AG10803 (cell line): ENCODE results near the gene HOXC11.

Source experiments
- DNase-seq: peaks from one replicate; pipeline ENCODE4 v3.0.0; 2010; ENCODE audit warnings: low read depth
- H3K4me3 ChIP-seq: 2 replicates; pipeline ENCODE4 v1.5.1; 2011; ENCODE audit warnings: mild to moderate bottlenecking, low read length, control low read depth
- CTCF ChIP-seq: conservative IDR thresholded peaks from 2 replicates; pipeline ENCODE4 v1.5.1; 2011; ENCODE audit warnings: mild to moderate bottlenecking, low read length, control low read depth, inconsistent platforms

The HOXC11 gene

DNA sequence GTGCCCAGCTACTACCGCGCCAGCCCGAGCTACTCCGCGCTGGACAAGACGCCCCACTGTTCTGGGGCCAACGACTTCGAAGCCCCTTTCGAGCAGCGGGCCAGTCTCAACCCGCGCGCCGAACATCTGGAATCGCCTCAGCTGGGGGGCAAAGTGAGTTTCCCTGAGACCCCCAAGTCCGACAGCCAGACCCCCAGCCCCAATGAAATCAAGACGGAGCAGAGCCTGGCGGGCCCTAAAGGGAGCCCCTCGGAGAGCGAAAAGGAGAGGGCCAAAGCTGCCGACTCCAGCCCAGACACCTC lies 12.7 kb downstream of the HOXC11 start:
- no peak for DNase-seq
- peak overlapping the region; percentile 98 for H3K4me3 ChIP-seq
- TF ChIP-seq CTCF = no peak

DNA sequence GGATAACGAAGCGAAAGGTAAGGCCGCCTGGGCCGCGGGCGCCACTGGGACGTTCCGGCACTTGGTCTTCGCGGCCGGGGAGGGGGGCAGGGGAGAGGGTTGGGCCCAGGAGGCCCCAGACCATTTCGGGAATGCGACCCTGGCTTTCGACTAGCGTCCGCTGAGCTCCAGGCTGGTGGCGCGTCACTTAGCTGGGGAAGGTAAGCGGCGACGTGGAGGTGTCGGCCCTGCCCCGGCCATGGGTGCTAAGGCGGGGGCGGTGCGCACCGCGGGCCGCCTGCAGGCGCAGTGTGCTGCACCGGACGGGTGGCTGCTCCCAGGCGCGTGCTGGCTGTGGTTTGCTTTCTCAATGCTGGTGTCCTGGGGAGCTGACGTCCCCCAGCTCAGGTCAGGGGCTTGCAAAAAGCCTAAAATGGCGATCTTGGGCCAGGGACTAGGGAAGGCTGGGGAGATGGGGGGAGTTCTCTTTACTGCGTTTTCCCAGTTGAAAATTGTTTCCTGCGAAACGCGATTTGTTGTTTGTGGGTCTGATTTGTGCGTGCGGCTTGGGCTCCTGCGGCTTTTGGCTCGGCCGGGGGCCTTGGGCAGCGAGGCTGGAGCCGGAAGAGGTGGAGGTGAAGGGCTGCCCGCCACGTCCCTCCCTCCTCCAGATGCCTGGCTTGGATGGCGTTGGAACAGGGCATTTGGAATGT lies 13.2 kb downstream of the HOXC11 start:
- peak; percentile 81 for DNase-seq
- 0 out of 2 replicates have a peak, but pooled peaks have one; percentile 7 for TF ChIP-seq CTCF
- H3K4me3 ChIP-seq = peak overlapping the region; percentile 98

GRCh38 chr12:53986686-53987483 lies 14.0 kb downstream of the HOXC11 start:
- no peak for DNase-seq
- peak overlapping the region; percentile 98 for H3K4me3 ChIP-seq
- no peak for TF ChIP-seq CTCF

DNA sequence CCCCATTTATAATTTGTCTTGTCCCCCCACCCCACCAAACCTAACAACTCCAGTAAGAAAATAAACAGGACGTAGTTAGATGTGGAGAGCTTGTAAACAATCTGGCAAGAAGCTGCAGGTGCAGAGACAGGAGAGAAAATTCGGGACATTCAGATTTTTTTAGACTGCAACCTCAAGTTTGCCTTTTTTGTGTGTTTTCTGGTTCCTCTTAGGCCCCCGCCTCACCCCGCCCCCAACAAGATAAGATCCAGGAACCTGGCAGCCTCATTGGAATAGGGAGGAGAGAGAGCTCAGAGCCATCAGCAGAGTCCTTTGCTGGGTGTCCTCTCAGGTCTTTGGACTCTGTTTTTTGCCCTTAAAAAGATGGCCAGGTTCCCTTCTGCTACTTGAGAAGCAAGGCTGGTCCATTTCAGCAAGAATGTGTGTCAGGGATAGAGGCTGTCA lies 14.9 kb downstream of the HOXC11 start:
- H3K4me3 ChIP-seq = peak overlapping the region; percentile 98
- no peak for TF ChIP-seq CTCF
- no peak for DNase-seq

DNA sequence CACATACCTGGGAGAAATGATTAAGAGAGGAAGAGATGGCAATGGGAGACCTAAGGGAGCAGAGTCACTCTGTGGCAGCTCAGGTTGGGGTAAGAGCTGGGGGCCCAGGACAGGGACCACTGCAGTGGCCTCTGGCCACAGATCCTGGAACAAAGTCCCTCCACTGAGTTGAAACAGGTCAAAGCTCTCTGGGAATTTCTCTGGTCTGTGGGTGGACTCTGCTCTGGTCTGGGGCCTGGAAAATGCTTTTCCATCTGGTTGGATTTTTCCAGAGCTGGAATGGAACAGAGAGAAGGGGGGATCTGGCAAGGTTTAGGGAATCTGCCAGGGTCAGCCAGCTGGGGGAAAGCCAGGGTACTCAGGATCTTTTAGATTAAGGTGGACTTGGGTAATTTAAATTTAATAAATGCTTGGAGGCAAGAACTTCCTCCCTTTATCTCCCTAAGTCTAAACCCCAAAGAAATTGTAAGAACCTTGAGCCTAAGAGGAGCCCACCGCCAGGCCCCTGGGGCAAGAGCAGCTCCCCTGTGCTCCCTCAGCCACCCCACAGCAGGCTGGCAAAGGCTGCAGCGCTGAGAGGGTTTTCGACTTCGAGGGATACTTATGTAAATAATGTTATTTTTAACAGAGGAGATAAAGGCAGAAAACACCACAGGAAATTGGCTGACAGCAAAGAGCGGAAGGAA lies 15.8 kb downstream of the HOXC11 start:
- no peak for DNase-seq
- peak overlapping the region; percentile 98 for H3K4me3 ChIP-seq
- no peak for TF ChIP-seq CTCF

DNA sequence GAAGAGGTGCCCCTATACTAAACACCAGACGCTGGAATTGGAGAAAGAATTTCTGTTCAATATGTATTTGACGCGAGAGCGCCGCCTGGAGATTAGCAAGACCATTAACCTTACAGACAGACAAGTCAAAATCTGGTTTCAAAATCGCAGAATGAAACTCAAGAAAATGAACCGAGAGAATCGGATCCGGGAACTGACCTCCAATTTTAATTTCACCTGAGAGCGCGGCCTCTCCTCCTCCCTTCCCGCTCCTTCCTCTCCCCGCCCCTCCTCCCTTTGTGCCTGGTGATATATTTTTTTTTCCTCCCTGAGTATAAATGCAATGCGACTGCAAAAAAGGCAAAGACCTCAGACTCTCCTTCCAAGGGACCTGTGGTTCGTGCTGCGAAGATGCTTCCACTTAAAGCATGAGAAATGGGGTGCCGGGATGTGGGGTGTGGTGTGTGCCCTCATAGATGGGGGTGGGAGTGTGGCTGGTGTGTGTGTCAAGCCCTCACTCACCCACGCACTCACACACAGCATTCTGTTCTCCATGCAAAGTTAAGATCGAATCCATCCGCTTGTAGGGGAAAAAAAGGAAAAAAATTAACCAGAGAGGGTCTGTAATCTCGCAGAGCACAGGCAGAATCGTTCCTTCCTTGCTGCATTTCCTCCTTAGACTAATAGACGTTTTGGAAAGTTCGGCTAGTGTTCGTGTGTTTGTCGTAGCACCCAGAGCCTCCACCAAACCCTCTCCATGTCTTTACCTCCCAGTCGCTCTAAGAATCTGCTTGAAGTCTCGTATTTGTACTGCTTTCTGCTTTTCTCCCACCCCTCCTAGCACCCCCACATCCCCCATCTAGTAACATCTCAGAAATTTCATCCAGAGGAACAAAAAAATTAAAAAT lies 16.5 kb downstream of the HOXC11 start:
- peak; percentile 76 for TF ChIP-seq CTCF
- peak overlapping the region; percentile 98 for H3K4me3 ChIP-seq
- peak; percentile 88 for DNase-seq
